Activated CD4-positive, alpha-beta memory T cell treated with anti-CD3 and anti-CD28 coated beads for 36 hours (primary cell): ENCODE data around the gene NFRKB. TPM values are rescaled to one million over a fixed set of nuclear protein-coding genes. Genes with fewer than 3 reads are reported as not detected.
A peak's percentile ranks its signal among the peaks of the same experiment; 100 is the strongest.
"Not testable (repeated sequence)": the region's sequence is repeated elsewhere in the genome, so short reads cannot be mapped to it uniquely, and the experiment has no call there.

Source experiments
- CTCF ChIA-PET: fragments of 350-600 bp; sonication (Branson Sonifier 250); formaldehyde crosslinking; loops from one replicate; lab custom pipeline; 2021; ENCODE audit warnings: antibody characterized with exemption, inconsistent platforms; lab: Charles Lee
- POLR2A ChIA-PET: fragments of 350-600 bp; sonication (Branson Sonifier 250); formaldehyde crosslinking; loops from one replicate; lab custom pipeline; 2021; ENCODE audit warnings: antibody characterized with exemption; lab: Charles Lee
- DNase-seq: peaks from one replicate; pipeline ENCODE4 v3.0.0-alpha.2; 2020
- H3K27ac Mint-ChIP-seq: one replicate; pipeline ENCODE4 v1.8.0; 2021; ENCODE audit warnings: mixed read lengths
- H3K27me3 Mint-ChIP-seq: one replicate; pipeline ENCODE4 v1.8.0; 2021; ENCODE audit warnings: mixed read lengths
- H3K36me3 Mint-ChIP-seq: one replicate; pipeline ENCODE4 v1.8.0; 2021; ENCODE audit warnings: mixed read lengths
- H3K4me1 Mint-ChIP-seq: one replicate; pipeline ENCODE4 v1.8.0; 2021; ENCODE audit warnings: low read depth, mixed read lengths
- H3K4me3 Mint-ChIP-seq: one replicate; pipeline ENCODE4 v1.8.0; 2021; ENCODE audit warnings: mild to moderate bottlenecking, mixed read lengths
- H3K9me3 Mint-ChIP-seq: one replicate; pipeline ENCODE4 v1.8.0; 2021; ENCODE audit warnings: mixed read lengths
- intact Hi-C: fragments of 100-400 bp; cut with micrococcal nuclease; formaldehyde crosslinking; loops from one replicate; pipeline ENCODE4 v1.15.1; 2023
- total RNA-seq, 2 experiments: library from RNA; stranded (reverse); gene quantifications; one replicate each; pipeline ENCODE4 v1.2.3, GENCODE V29; 2021

Gene NFRKB
- total RNA-seq, 2 experiments from 2014 or later = 34.8 to 39.8 TPM

- intact Hi-C loops = no loop called here
- peak; percentile 25 for DNase-seq
Measured at GRCh38 chr11:129888451-129888850, 6.9 kb downstream of the NFRKB start.

GRCh38 chr11:129885381-129885780, 10.0 kb downstream of the NFRKB start:
- H3K9me3 Mint-ChIP-seq = no peaks in the 10 kb centered on the region
- no peaks in the 10 kb centered on the region for H3K27me3 Mint-ChIP-seq
- no peak overlapping the region for H3K27ac Mint-ChIP-seq
- DNase-seq = no peak
- CTCF ChIA-PET = no interaction called here
- peaks cover 20% of the 10 kb centered on the region for H3K4me1 Mint-ChIP-seq
- intact Hi-C loops = no loop called here
- peaks cover 72% of the 10 kb centered on the region for H3K36me3 Mint-ChIP-seq
- POLR2A ChIA-PET = no interaction called here
- no peak overlapping the region for H3K4me3 Mint-ChIP-seq

More at GRCh38 chr11:129888451-129888850, 6.9 kb downstream of the NFRKB start:
- peaks cover 42% of the 10 kb centered on the region for H3K4me1 Mint-ChIP-seq
- ChIA-PET CTCF (interaction anchor here (1.2 to 1.4 kb wide), 2 partner anchors 10 to 244 kb away, joined by 4 read pairs; no protein-coding TSS in a partner anchor), POLR2A (no interaction called here)
- H3K9me3 Mint-ChIP-seq = no peaks in the 10 kb centered on the region
- peak overlapping the region; percentile 76 for H3K27ac Mint-ChIP-seq
- H3K36me3 Mint-ChIP-seq = peaks cover 67% of the 10 kb centered on the region
- H3K4me3 Mint-ChIP-seq = no peak overlapping the region
- no peaks in the 10 kb centered on the region for H3K27me3 Mint-ChIP-seq

GRCh38 chr11:129884581-129884980, 10.8 kb downstream of the NFRKB start:
- POLR2A ChIA-PET = no interaction called here
- Mint-ChIP-seq H3K36me3 (peaks cover 73% of the 10 kb centered on the region), H3K4me1 (peaks cover 13% of the 10 kb centered on the region), H3K4me3 (no peak overlapping the region), H3K27me3 (no peaks in the 10 kb centered on the region), H3K9me3 (no peaks in the 10 kb centered on the region), H3K27ac (no peak overlapping the region)
- intact Hi-C loops = no loop called here
- DNase-seq = no peak
- CTCF ChIA-PET = no interaction called here

- ChIA-PET POLR2A (no interaction called here), CTCF (interaction anchor here (0.8 to 2.5 kb wide), 13 partner anchors 11 to 331 kb away, joined by 3 to 17 read pairs (median 4); partner anchors contain the start of gene NFRKB)
- peaks cover 77% of the 10 kb centered on the region for H3K36me3 Mint-ChIP-seq
- intact Hi-C loops = no loop called here
- no peak overlapping the region for H3K27ac Mint-ChIP-seq
- H3K27me3 Mint-ChIP-seq = no peaks in the 10 kb centered on the region
- H3K9me3 Mint-ChIP-seq = no peaks in the 10 kb centered on the region
- no peak overlapping the region for H3K4me3 Mint-ChIP-seq
- DNase-seq = peak; percentile 55
- no peaks in the 10 kb centered on the region for H3K4me1 Mint-ChIP-seq
Measured at GRCh38 chr11:129881570-129882170, 13.7 kb downstream of the NFRKB start.

GRCh38 chr11:129880311-129880710, 15.1 kb downstream of the NFRKB start:
- POLR2A ChIA-PET = no interaction called here
- peaks cover 78% of the 10 kb centered on the region for H3K36me3 Mint-ChIP-seq

GRCh38 chr11:129871914-129872313, 23.5 kb downstream of the NFRKB start:
- no peak for DNase-seq
- CTCF ChIA-PET = no interaction called here
- POLR2A ChIA-PET = no interaction called here
- H3K9me3 Mint-ChIP-seq = no peaks in the 10 kb centered on the region
- H3K4me3 Mint-ChIP-seq = no peak overlapping the region
- peaks cover 8% of the 10 kb centered on the region for H3K4me1 Mint-ChIP-seq
- intact Hi-C loops = no loop called here
- no peak overlapping the region for H3K27ac Mint-ChIP-seq
- peaks cover 70% of the 10 kb centered on the region for H3K36me3 Mint-ChIP-seq
- no peaks in the 10 kb centered on the region for H3K27me3 Mint-ChIP-seq

More at GRCh38 chr11:129880311-129880710, 15.1 kb downstream of the NFRKB start:
- H3K27me3 Mint-ChIP-seq = no peaks in the 10 kb centered on the region
- H3K4me1 Mint-ChIP-seq = no peaks in the 10 kb centered on the region
- intact Hi-C loops = no loop called here
- DNase-seq = no peak
- H3K4me3 Mint-ChIP-seq = no peak overlapping the region
- H3K9me3 Mint-ChIP-seq = no peaks in the 10 kb centered on the region
- H3K27ac Mint-ChIP-seq = no peak overlapping the region
- CTCF ChIA-PET = interaction anchor here (2.5 kb wide), 1 partner anchor 252 kb away, joined by 17 read pairs; no protein-coding TSS in a partner anchor

- CTCF ChIA-PET, H3K4me3 Mint-ChIP-seq, H3K27me3 Mint-ChIP-seq, POLR2A ChIA-PET, DNase-seq, H3K27ac Mint-ChIP-seq, intact Hi-C loops, H3K9me3 Mint-ChIP-seq: not testable (repeated sequence)
- peaks cover 17% of the 10 kb centered on the region for H3K4me1 Mint-ChIP-seq
- H3K36me3 Mint-ChIP-seq = peaks cover 75% of the 10 kb centered on the region
Measured at GRCh38 chr11:129868626-129869025, 26.8 kb downstream of the NFRKB start.

- intact Hi-C loops = no loop called here
- Mint-ChIP-seq H3K27me3 (no peaks in the 10 kb centered on the region), H3K4me1 (peaks cover 28% of the 10 kb centered on the region), H3K4me3 (no peak overlapping the region), H3K9me3 (no peaks in the 10 kb centered on the region), H3K27ac (peak overlapping the region; percentile 16), H3K36me3 (peaks cover 76% of the 10 kb centered on the region)
- ChIA-PET POLR2A (no interaction called here), CTCF (interaction anchor here (1.5 kb wide), 1 partner anchor 15 kb away, joined by 5 read pairs; no protein-coding TSS in a partner anchor)
- DNase-seq = no peak
Measured at GRCh38 chr11:129866311-129866710, 29.1 kb downstream of the NFRKB start.

- Mint-ChIP-seq H3K36me3 (peaks cover 71% of the 10 kb centered on the region), H3K9me3 (no peaks in the 10 kb centered on the region), H3K27me3 (no peaks in the 10 kb centered on the region), H3K4me3 (no peak overlapping the region), H3K4me1 (peaks cover 34% of the 10 kb centered on the region), H3K27ac (peak overlapping the region; percentile 16)
- intact Hi-C loops = no loop called here
- ChIA-PET POLR2A (no interaction called here), CTCF (no interaction called here)
- peak; percentile 25 for DNase-seq
Measured at GRCh38 chr11:129865701-129866100, 29.7 kb downstream of the NFRKB start.

- Mint-ChIP-seq H3K36me3 (peaks cover 66% of the 10 kb centered on the region), H3K27me3 (no peaks in the 10 kb centered on the region), H3K27ac (no peak overlapping the region), H3K4me1 (peaks cover 35% of the 10 kb centered on the region), H3K9me3 (no peaks in the 10 kb centered on the region), H3K4me3 (no peak overlapping the region)
- ChIA-PET POLR2A (no interaction called here), CTCF (no interaction called here)
- intact Hi-C loops = no loop called here
- no peak for DNase-seq
Measured at GRCh38 chr11:129864811-129865210, 30.6 kb downstream of the NFRKB start.

GRCh38 chr11:129861702-129862522, 33.5 kb downstream of the NFRKB start:
- CTCF ChIA-PET = interaction anchor here (0.6 kb wide), 3 partner anchors 33 to 560 kb away, joined by 3 read pairs; no protein-coding TSS in a partner anchor

GRCh38 chr11:129856036-129856435, 39.3 kb downstream of the NFRKB start:
- intact Hi-C loops = loop anchor here (5.0 kb wide), 1 partner anchor 69 kb away; no protein-coding TSS in a partner anchor
- Mint-ChIP-seq H3K27me3 (no peaks in the 10 kb centered on the region), H3K9me3 (no peaks in the 10 kb centered on the region), H3K27ac (no peak overlapping the region), H3K4me3 (no peak overlapping the region), H3K36me3 (peaks cover 6% of the 10 kb centered on the region), H3K4me1 (peaks cover 52% of the 10 kb centered on the region)
- CTCF ChIA-PET = no interaction called here
- POLR2A ChIA-PET = no interaction called here
- no peak for DNase-seq

More at GRCh38 chr11:129861702-129862522, 33.5 kb downstream of the NFRKB start:
- Mint-ChIP-seq H3K4me3 (no peak overlapping the region), H3K9me3 (no peaks in the 10 kb centered on the region), H3K27me3 (no peaks in the 10 kb centered on the region), H3K4me1 (peaks cover 38% of the 10 kb centered on the region), H3K27ac (peak overlapping the region; percentile 60), H3K36me3 (peaks cover 52% of the 10 kb centered on the region)
- POLR2A ChIA-PET = interaction anchor here (0.6 kb wide), 1 partner anchor 385 kb away, joined by 3 read pairs; no protein-coding TSS in a partner anchor
- intact Hi-C loops = no loop called here
- DNase-seq = no peak
